IMR-90 (cell line): Measurements from ENCODE around the gene UBL4A.

Experiments
- BHLHE40 ChIP-seq: fragments of 150-350 bp; IDR thresholded peaks from 2 replicates; pipeline ENCODE4 v1.6.1; 2016; ENCODE audit warnings: mild to moderate bottlenecking, low read depth, low read length
- CEBPB ChIP-seq: IDR thresholded peaks from 2 replicates; pipeline ENCODE4 v1.6.1; 2012; ENCODE audit warnings: low read depth, low read length, improper control_type of control experiment
- CTCF ChIP-seq: conservative IDR thresholded peaks from 2 replicates; pipeline ENCODE4 v1.5.1; 2012; ENCODE audit warnings: mild to moderate bottlenecking, low read depth, low read length, improper control_type of control experiment
- MAFK ChIP-seq: IDR thresholded peaks from 2 replicates; pipeline ENCODE4 v1.6.1; 2012; ENCODE audit warnings: low read depth, low read length, improper control_type of control experiment
- POLR2A ChIP-seq: IDR thresholded peaks from 2 replicates; pipeline ENCODE4 v1.6.1; 2012; ENCODE audit warnings: mild to moderate bottlenecking, low read depth, low read length
- RAD21 ChIP-seq: IDR thresholded peaks from 2 replicates; pipeline ENCODE4 v1.6.1; 2012; ENCODE audit warnings: low read length, improper control_type of control experiment
- RCOR1 ChIP-seq: IDR thresholded peaks from 2 replicates; pipeline ENCODE4 v1.6.1; 2012; ENCODE audit warnings: mild to moderate bottlenecking, low read length, improper control_type of control experiment; ENCODE audit not compliant: insufficient replicate concordance
- RFX5 ChIP-seq: IDR thresholded peaks from 2 replicates; pipeline ENCODE4 v1.8.0; 2012; ENCODE audit warnings: low read depth, mild to moderate bottlenecking, low read length, moderate library complexity
- USF2 ChIP-seq: fragments of 150-350 bp; IDR thresholded peaks from 2 replicates; pipeline ENCODE4 v1.6.1; 2017; ENCODE audit warnings: mild to moderate bottlenecking, antibody characterized with exemption, low read length, low read depth

- TF ChIP-seq CTCF (no peak), BHLHE40 (no peak), RCOR1 (no peak), POLR2A (no peak), RFX5 (no peak), USF2 (no peak), CEBPB (no peak), RAD21 (no peak), MAFK (no peak)
Observed at GRCh38 chrX:154513716-154514115, 27.3 kb upstream of the UBL4A start.
